ENCODE results near the gene NPIPA1. TPM values are rescaled to one million over a fixed set of nuclear protein-coding genes. Genes with fewer than 3 reads are reported as not detected.
"Not testable (repeated sequence)": the region's sequence is repeated elsewhere in the genome, so short reads cannot be mapped to it uniquely, and the experiment has no call there.

The NPIPA1 gene
- 10 to 100 TPM; 14.0 to 48.3 (median 33.6) TPM for total RNA-seq
- long read RNA-seq: 0 reads

GRCh38 chr16:14937143-14937542, at the start of gene NPIPA1:
Gene NPIPA1, plus strand, starts transcription at chr16:14937443. Its CDS starts 0 bp downstream, at chr16:14937443.
- H3K9me3 ChIP-seq; ATAC-seq; H3K27ac ChIP-seq; H3K4me3 ChIP-seq; DNase-seq; H3K36me3 ChIP-seq; H3K4me1 ChIP-seq; H3K27me3 ChIP-seq; intact Hi-C loops (cut with DNase I): not testable (repeated sequence)
- no CpG with 5 or more reads among the region's 4 CpGs for WGBS (ENCODE audit: insufficient coverage, low coverage, low lambda C conversion rate, missing lambda C conversion rate)

GRCh38 chr16:14892111-14892510, 45.1 kb upstream of the NPIPA1 start:
- H3K27me3 ChIP-seq; intact Hi-C loops (cut with DNase I); H3K4me1 ChIP-seq; H3K36me3 ChIP-seq; ATAC-seq; DNase-seq; H3K9me3 ChIP-seq; H3K27ac ChIP-seq; H3K4me3 ChIP-seq: not testable (repeated sequence)
- 100% methylated on average over 1 of the region's 6 CpGs for WGBS (ENCODE audit: insufficient coverage, low coverage, low lambda C conversion rate, missing lambda C conversion rate)

- H3K4me1 ChIP-seq; H3K27me3 ChIP-seq; DNase-seq; H3K9me3 ChIP-seq; H3K36me3 ChIP-seq; H3K27ac ChIP-seq; ATAC-seq; intact Hi-C loops (cut with DNase I); H3K4me3 ChIP-seq: not testable (repeated sequence)
- WGBS (ENCODE audit: insufficient coverage, low coverage, low lambda C conversion rate, missing lambda C conversion rate): 87% methylated on average over 9 of the region's 14 CpGs
Measured at GRCh38 chr16:14895382-14895781, 41.9 kb upstream of the NPIPA1 start.

GRCh38 chr16:14896023-14896422, 41.2 kb upstream of the NPIPA1 start:
- H3K4me3 ChIP-seq; ATAC-seq; intact Hi-C loops (cut with DNase I): not testable (repeated sequence)

GRCh38 chr16:14897006-14897664, 40.1 kb upstream of the NPIPA1 start:
- H3K4me3 ChIP-seq; H3K9me3 ChIP-seq; DNase-seq; H3K36me3 ChIP-seq; H3K27me3 ChIP-seq; intact Hi-C loops (cut with DNase I); H3K27ac ChIP-seq; H3K4me1 ChIP-seq: not testable (repeated sequence)
- 60% methylated on average over 2 of the region's 12 CpGs for WGBS (ENCODE audit: insufficient coverage, low coverage, low lambda C conversion rate, missing lambda C conversion rate)
- TF ChIP-seq CTCF (IDR thresholded peaks at IDR 0.05): peak in 1 of 4 donors; percentile 25
- ATAC-seq: peak; percentile 90 to 97 (median 94)

More at GRCh38 chr16:14896023-14896422, 41.2 kb upstream of the NPIPA1 start:
- WGBS (ENCODE audit: insufficient coverage, low coverage, low lambda C conversion rate, missing lambda C conversion rate): 100% methylated on average over 1 of the region's 9 CpGs
- not testable (repeated sequence) for DNase-seq, H3K4me1 ChIP-seq, H3K27ac ChIP-seq, H3K9me3 ChIP-seq, H3K27me3 ChIP-seq, H3K36me3 ChIP-seq

- intact Hi-C loops (cut with DNase I); ATAC-seq; H3K27me3 ChIP-seq; H3K4me3 ChIP-seq; DNase-seq; H3K27ac ChIP-seq; H3K36me3 ChIP-seq; H3K9me3 ChIP-seq; H3K4me1 ChIP-seq: not testable (repeated sequence)
- 93% methylated on average over 4 of the region's 4 CpGs for WGBS (ENCODE audit: insufficient coverage, low coverage, low lambda C conversion rate, missing lambda C conversion rate)
Measured at GRCh38 chr16:14898162-14898561, 39.1 kb upstream of the NPIPA1 start.

- H3K4me3 ChIP-seq; H3K4me1 ChIP-seq; H3K27ac ChIP-seq; DNase-seq; H3K9me3 ChIP-seq; H3K27me3 ChIP-seq; intact Hi-C loops (cut with DNase I); H3K36me3 ChIP-seq: not testable (repeated sequence)
- ATAC-seq: peak in 2 of 4 donors; percentile 44 to 48
- WGBS (ENCODE audit: insufficient coverage, low coverage, low lambda C conversion rate, missing lambda C conversion rate): 63% methylated on average over 4 of the region's 8 CpGs
Measured at GRCh38 chr16:14903191-14903957, 33.9 kb upstream of the NPIPA1 start.

- WGBS (ENCODE audit: insufficient coverage, low coverage, low lambda C conversion rate, missing lambda C conversion rate): no CpG with 5 or more reads among the region's 4 CpGs
- ATAC-seq: peak in 3 of 4 donors; percentile 17 to 66 (median 46)
- H3K4me1 ChIP-seq; DNase-seq; H3K27me3 ChIP-seq; intact Hi-C loops (cut with DNase I); H3K9me3 ChIP-seq; H3K27ac ChIP-seq; H3K36me3 ChIP-seq; H3K4me3 ChIP-seq: not testable (repeated sequence)
Measured at GRCh38 chr16:14909744-14910143, 27.5 kb upstream of the NPIPA1 start.

GRCh38 chr16:14910833-14911629, 26.2 kb upstream of the NPIPA1 start:
- ATAC-seq: peak; percentile 93 to 97 (median 96)
- H3K4me3 ChIP-seq; intact Hi-C loops (cut with DNase I); H3K36me3 ChIP-seq; H3K27me3 ChIP-seq; DNase-seq; H3K4me1 ChIP-seq; H3K27ac ChIP-seq; H3K9me3 ChIP-seq: not testable (repeated sequence)
- no CpG with 5 or more reads among the region's 85 CpGs for WGBS (ENCODE audit: insufficient coverage, low coverage, low lambda C conversion rate, missing lambda C conversion rate)

GRCh38 chr16:14911954-14912353, 25.3 kb upstream of the NPIPA1 start:
- ATAC-seq; H3K36me3 ChIP-seq; H3K27ac ChIP-seq; H3K27me3 ChIP-seq; H3K4me1 ChIP-seq; H3K9me3 ChIP-seq; intact Hi-C loops (cut with DNase I): not testable (repeated sequence)
- DNase-seq: peak; percentile 52 to 73 (median 65)
- H3K4me3 ChIP-seq: peak overlapping the region; percentile 34 to 52 (median 46)
- WGBS (ENCODE audit: insufficient coverage, low coverage, low lambda C conversion rate, missing lambda C conversion rate): 0% methylated on average over 10 of the region's 33 CpGs

Data from right lobe of liver (tissue), 6 donors.